B cell (primary cell): ENCODE measurements around the gene FXR2.

Source experiments
- CTCF ChIP-seq: fragments of 200-600 bp; IDR thresholded peaks from one replicate; pipeline ENCODE4 v1.8.0; 2022; ENCODE audit warnings: antibody characterized with exemption, mild to moderate bottlenecking
- EZH2 ChIP-seq: IDR thresholded peaks from 2 replicates; pipeline ENCODE4 v1.6.1; 2012; ENCODE audit warnings: borderline replicate concordance, low read depth, mild to moderate bottlenecking, moderate library complexity, low read length; ENCODE audit not compliant: insufficient read depth, poor library complexity, severe bottlenecking

GRCh38 chr17:7548585-7549400 lies 65.9 kb downstream of the FXR2 start, which contains the start of gene TNFSF12:
- no peak for TF ChIP-seq CTCF
- no peak for TF ChIP-seq EZH2
